VCaP (cell line): ENCODE results near the gene ZNF124.

Experiments used
- H3K27ac ChIP-seq: fragments of 450-650 bp; 2 replicates; pipeline ENCODE4 v1.5.1; 2017
- CTCF ChIP-seq: fragments of 450-650 bp; conservative IDR thresholded peaks from 2 replicates; pipeline ENCODE4 v1.5.1; 2017; ENCODE audit warnings: mild to moderate bottlenecking, moderate library complexity

Gene ZNF124

GRCh38 chr1:247210062-247210375 lies 38.2 kb upstream of the ZNF124 start:
- H3K27ac ChIP-seq = peak overlapping the region; percentile 73; the same call in 1 of the 2 replicates
- no peak for TF ChIP-seq CTCF

- TF ChIP-seq CTCF = no peak
- no peak overlapping the region for H3K27ac ChIP-seq
These were observed 37.6 kb upstream of the ZNF124 start for GRCh38 chr1:247209396-247209795.

- no peak overlapping the region for H3K27ac ChIP-seq
- no peak for TF ChIP-seq CTCF
These were observed 32.4 kb upstream of the ZNF124 start for GRCh38 chr1:247204177-247204647.

- no peak for TF ChIP-seq CTCF
- H3K27ac ChIP-seq = no peak overlapping the region
These were observed 27.0 kb upstream of the ZNF124 start for GRCh38 chr1:247198781-247199180.

GRCh38 chr1:247193958-247194357 lies 22.1 kb upstream of the ZNF124 start:
- no peak for TF ChIP-seq CTCF
- H3K27ac ChIP-seq = no peak overlapping the region

GRCh38 chr1:247189981-247190798 lies 18.4 kb upstream of the ZNF124 start:
- H3K27ac ChIP-seq = no peak overlapping the region
- no peak for TF ChIP-seq CTCF

GRCh38 chr1:247185667-247186066 lies 13.8 kb upstream of the ZNF124 start:
- no peak for TF ChIP-seq CTCF
- no peak overlapping the region for H3K27ac ChIP-seq
